Hematopoietic multipotent progenitor cell treated with erythropoietin and hydrocortisone succinate and interleukin-3 and kit ligand, for 6 days (in vitro differentiated cells): ENCODE measurements around the gene VGLL2.
A peak's percentile ranks its signal among the peaks of the same experiment; 100 is the strongest.

Experiments
- DNase-seq: peaks from one replicate; pipeline ENCODE4 v3.0.0-alpha.2; 2015

The VGLL2 gene

DNA sequence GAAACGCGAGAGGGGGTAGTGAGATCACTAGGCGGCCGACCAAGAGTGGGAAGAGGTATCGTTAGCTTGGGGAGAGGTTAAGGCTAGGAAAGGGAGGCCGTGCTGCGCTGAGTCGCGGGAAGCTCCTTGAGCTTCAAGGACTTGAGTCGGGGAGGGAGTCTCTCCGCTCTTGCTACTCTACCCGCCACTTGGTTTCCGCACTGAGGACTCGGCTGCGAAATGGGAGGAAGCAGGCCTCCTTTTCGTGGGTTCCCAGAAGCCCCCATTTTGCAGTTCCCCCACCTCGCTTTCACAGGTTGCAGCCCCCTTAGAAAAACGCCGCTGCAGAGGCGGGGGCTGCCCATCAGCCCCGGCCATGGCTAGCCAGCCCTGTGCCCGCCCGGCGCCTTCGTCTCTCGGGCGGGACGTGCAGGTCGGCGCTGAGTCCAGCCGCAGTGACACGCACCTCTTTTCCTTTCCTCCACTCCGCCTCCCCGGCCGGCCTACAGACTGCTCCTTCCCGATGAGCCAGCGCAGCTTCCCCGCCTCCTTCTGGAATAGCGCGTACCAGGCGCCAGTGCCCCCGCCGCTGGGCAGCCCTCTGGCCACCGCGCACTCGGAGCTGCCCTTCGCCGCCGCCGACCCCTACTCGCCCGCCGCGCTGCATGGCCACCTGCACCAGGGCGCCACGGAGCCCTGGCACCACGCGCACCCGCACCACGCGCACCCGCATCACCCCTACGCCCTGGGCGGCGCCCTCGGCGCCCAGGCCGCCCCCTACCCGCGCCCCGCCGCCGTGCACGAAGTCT, 4.9 kb downstream of the VGLL2 start:
- no peak for DNase-seq

DNA sequence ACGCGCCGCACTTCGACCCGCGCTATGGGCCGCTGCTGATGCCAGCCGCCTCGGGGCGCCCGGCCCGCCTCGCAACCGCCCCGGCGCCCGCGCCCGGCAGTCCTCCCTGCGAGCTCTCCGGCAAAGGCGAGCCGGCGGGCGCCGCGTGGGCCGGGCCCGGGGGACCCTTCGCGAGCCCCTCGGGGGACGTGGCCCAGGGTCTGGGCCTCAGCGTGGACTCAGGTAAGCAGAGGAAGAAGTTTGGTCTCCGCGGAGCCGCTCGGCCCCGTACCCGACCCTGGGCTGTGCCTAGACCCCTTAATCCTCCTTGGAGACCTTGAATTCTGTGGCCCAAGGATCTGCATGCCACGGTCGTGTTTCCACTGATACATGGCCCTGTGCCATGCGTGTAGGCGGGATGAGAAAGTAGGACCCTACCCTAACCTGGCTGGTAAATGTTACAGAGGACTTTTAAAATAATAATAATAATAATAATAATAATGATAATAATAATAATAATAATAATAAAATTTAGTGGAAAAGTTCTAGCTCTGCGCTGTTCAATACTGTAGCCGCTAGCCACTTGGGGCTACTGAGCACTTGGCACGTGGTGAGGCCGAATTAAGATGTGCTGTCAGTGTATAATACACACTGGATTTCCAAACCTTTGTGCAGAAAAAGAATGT, 5.6 kb downstream of the VGLL2 start:
- no peak for DNase-seq

DNA sequence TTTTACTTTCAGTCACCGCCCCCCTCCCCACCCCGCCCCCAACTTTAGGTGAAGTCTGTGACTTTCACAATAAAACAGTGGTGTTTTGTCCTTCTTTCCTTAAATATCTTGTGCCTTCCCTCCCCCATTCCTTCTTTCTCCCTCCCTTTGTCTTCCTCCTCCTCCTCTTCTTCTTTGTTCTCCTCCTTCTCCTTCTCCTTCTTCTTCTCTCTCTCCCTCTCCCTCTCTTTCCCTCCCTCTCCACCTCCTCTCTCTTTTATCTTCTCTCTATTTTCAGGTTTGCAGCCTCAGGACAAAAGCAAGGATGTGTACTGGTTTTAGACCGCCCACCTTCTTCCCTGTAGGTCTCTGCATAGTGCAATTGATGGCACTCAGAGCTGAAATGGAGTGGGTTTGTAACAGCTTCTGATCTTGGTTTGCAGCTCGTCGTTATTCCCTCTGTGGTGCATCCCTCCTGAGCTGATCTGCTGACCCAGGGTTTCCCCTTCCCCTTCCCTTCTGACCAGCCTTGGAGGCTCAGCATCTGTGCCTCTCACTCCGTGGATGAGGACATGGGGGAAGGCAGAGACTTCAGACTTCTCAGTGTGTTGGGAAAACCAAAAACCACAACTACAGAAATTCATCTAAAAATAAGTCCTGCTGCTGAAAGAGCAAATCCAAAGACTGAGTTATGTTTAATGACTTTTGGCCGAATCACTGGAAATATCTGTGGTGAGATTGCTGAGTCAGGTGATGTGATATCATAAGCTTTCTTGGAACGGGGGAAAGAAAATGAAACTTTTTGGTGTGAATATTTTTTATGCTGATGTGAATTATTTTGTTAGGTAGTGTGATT, 6.9 kb downstream of the VGLL2 start:
- no peak for DNase-seq

DNA sequence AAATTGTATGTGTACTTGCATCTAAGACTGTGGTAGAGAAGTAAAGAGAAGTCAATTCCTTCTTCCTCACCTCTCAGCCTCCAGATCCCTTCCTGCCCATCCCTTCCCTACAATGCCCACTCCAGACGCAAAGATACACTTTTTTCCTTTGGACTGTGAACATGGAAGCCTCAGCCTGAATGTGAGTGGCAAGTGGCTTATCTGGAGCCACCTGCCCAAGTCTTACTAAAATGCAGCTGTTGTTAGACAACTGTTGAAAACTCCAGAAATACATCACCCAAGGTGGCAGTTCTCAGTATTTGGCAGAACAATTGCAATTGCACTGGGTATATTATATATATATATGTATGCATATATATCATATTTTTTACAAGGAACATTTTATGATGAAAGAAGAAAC, 7.5 kb downstream of the VGLL2 start:
- no peak for DNase-seq

DNA sequence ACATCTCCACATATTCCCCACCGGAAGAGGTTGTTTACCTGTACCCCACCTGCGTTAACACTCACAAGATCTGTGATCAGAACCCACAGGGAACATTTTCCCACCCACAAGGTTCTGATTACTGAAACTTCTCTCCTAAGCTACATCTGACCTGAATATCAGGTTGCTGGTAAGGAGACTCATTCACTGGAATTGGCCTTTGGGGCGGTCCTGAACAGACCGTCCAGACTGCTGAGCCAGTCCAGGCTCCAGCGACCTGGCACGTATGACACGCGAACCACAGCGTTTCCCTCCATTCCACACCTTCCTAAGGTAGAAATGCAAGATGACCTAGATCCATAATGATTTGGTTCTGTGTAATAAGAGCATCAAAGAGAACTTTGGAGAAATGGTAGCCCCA, 9.8 kb downstream of the VGLL2 start:
- no peak for DNase-seq

DNA sequence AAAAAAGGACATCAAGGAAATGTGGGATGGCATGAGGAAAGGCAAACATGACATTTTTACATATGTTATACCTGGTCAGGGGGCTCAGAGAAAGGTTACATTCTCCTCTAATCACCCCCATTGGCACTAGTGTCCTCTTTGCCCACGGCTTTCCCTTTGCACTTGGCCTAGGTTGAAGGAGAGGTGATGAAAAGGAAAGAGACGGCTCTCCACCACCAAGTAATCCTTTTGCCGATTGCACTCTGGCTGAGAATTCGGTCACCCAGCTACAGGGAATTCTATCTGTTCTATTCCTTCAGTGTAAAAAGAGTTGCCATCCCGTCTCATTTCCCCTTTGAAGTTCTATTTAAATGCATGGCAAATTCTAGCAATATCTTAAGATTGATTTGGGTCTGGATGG, 10.4 kb downstream of the VGLL2 start:
- no peak for DNase-seq

DNA sequence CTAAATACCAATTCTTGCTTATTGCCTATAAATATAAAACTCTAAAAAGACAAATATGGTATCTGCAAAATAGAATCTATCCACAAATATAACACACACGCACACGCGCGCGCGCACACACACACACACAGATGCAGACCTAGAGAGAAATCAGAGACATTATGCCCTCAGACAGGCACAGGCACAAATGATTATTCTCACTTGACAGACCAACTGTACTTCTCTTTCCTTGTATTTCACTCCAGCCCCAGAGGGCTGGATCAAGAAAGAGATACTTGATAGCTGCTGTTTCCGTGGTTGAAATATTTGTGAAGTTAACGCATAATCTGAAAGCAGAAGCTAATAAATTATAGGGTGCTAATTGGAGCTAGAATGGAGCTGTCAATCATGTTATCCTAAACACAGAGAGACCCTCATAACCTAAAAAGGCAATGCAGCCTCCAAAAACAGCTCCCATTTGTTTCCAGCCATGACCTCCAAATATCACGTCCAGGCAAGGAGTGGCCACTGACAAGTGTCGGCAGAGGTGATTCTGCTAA, 11.5 kb downstream of the VGLL2 start:
- no peak for DNase-seq

DNA sequence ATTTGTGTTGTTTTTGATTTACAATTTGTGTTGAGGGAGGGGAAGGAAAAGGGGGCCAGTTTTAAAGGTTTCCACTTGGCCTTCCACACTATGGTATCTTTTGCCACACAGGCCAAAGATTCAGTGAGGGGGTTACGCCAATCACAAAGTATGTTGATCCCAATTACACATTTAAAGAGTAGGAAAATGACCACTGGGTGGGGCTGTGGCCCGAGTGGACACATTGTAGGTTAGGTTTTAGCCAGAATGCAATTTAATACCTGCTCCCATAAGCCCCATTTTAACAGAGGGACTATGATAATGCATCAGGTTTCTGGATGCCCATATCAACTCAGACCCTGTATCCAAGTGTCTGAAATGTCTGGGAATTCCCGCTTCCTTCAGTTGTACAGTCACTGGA, 15.6 kb downstream of the VGLL2 start:
- DNase-seq = no peak

DNA sequence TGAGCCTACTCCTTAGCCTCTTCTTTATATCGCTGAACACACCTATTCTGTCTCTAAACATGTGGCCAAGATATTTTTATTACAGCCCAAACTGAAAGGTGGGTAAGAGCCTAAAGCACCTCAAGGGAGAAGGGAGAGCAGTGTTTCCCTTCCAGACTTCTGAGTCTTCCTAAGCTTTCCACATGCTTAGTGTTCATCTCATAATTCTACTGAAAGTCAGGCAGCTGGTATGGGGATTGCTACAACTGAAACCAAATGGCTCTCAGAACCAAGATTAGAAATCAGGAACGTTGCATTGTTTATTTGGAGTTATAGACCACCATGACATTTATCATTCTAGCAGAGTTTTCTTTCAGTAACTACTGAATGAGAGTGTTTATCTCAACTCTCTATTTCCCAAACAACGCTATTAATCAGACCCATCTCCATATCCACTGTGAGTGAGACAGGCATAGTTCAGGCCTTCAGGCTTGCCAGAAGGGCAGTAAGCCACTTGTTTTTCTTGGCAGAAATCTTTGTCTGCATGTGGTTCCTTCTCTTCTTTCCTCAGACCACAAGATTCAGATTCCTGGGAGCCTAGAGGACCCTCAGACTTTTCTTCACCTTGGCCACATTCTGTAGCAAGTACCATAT, 22.8 kb downstream of the VGLL2 start:
- DNase-seq = no peak

DNA sequence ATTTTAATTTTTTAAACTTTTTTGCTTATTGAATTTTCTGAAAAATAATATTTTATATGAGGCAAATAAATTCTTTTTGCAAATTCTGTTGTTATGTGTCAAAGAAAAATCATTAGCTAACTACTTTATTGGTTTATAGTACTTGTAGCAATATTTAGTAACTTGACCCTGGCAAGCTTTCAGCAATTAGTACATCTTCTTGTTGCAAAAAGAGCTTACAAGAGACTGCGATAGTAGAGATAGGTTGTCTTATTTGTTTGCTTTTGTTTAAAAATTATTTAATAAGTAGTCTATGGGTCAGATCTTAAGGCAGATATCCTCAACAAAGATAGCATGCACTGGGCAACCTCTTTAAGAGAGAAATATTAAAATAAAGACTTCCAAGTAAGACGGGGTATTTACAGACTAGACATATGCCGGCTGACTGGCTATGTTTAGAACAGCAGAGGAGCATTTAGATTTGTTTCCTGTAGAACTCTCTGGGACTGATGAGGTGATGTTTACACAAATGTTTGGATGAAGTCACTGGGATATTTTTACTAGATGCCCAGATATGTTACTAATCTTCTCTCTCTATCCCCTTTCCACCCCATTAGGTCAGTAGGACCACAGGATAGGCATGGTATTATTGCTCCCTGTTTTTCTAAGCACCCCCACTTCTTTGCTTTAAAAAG, 25.0 kb downstream of the VGLL2 start:
- no peak for DNase-seq

DNA sequence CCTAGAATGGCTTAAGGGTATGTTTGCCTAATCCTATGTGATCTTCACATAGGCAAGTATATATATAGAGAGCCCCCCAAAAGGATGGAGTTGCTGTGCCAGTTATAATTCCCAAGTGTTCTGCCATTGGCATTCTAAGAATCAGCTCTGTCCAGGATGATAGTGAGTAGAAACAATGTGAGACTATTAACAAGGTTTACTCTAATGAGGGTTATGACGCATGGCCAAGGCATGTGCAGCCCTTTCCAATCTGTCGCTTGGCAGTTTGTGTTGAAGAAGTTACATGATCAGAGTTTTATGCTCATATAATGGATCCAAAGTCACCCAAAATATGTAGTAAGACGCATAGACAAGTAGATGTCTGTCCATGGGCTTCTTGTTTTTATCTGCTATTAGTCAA, 33.6 kb downstream of the VGLL2 start:
- DNase-seq = no peak

DNA sequence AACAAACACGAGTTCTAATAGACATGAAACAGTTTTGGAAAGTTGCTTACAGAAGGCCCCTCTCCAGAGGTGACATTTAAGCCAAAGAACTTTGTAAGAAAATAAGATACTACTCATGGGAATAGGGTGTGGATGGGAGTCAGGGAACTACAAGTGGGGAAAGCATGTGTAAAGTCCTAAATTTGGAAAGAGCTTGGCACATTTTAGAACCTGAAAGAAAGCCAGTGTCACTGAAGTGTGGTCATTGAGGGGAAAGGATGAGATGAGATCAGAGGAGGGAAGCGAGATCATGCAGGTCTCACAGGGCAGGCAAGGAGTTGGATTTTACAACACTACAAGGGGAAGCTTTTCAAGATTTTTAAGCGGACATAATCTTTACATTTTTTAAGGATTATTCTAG, 38.0 kb downstream of the VGLL2 start:
- no peak for DNase-seq

DNA sequence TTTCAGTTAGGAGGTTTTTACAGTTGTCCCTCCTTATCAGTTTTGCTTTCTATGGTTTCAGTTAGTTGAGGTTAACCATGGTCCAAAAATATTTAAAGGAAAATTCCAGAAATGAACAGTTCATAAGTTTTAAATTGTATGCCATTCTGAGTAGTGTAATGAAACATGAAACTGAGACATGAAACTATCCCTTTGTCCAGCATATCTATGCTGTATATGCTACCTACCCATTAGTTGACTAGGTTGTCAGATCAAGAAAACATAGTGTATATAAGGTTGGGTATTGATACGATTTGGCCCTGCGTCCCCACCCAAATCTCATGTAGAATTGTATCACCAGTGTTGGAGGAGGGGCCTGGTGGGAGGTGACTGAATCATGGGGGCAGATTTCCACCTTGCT, 39.1 kb downstream of the VGLL2 start:
- no peak for DNase-seq

DNA sequence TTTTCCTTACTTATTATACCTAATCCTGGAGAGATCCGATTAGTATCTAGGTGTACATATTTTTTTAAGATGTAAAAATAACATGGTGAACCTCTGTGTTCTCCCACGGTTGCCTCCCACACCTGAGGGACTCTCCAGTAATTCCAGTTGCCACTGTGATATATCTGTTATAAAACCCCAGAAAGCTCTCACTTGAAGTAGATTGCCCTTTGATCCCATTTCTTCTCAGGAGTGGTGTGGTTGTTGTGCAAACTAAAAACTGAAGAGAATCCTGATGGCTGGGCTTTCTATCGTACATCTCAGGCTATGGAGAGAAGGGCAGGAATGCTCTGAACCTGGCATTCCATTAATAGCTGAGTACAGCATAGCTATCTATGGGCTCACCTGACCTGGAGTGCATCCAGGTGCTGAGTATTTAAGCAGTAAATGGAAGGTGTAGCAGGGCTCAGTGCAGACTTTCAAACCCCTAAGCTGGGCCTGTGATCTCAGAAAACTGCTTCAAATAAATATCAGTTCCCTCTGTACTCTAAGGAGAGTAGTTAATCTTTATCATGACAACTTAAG, 41.0 kb downstream of the VGLL2 start:
- DNase-seq = no peak

DNA sequence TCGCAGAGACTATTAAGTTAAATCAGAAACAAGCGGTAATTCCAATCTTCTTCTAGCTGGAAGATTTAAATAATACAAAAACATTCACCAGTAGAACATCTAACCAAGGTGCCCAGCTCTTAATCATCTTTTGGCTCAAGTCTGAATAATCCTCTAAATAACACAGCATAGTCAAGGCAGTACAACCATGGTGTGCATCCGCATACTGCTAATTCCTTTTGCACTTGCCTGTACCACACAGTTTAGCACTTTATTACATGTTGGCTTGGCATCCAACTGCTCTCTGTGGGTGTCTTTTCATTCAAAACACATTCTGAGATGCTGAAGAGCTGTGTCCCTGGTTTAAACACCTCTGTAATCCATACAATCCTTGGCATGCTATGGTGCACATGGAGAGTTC, 42.3 kb downstream of the VGLL2 start:
- no peak for DNase-seq

DNA sequence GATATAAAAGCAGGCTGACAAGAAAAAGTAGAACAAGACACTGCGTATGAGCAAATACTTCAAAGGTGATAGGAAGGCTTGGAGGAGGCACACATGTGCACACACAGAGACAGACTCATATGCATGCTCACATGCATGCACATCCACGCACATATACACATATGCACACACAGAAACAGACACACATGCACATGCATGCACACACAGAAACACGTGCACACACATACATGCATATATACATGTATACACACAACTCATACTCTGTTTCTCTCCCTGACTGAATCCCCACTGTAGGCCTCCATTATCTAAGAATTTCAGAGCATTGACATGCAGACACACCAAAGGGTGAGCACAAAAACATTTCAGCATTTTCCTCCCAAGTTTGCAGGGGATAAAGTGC, 43.7 kb downstream of the VGLL2 start:
- no peak for DNase-seq

DNA sequence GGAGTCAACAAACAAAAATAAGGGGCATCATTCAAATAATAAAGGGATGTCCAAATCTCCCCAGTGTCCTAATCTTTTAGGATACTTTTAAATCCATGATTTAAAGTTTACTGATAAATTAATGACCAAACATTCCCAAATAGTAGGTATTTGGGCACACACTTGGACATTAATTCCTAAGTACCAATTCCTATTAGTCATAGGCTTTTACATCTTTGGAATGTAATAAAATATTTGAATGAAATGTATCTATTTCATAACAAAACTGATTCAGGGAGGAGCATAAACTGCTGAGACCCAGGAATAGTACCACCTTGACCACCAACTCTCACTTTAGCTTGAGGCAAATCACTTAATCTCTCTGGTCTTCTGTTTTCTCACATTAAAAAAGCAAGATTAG, 44.3 kb downstream of the VGLL2 start:
- DNase-seq = no peak

DNA sequence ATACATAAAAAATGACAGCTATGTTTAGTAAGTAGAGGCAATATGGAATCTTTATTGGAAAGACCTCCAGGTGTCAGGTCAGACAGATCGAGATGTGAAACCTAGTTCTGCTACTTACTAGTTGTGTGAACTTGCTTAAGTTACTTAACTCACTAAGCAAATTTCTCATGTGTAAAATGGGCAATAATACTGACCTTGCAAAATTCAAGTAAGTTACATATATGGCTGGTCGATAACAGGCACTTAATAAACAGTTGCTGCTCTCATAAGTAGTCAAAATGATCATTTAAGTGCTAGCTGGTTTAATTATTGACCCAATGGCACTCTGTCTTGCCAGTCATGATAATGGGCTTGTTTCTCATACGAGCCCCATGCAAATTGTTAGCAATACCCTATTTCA, 46.0 kb downstream of the VGLL2 start:
- no peak for DNase-seq

DNA sequence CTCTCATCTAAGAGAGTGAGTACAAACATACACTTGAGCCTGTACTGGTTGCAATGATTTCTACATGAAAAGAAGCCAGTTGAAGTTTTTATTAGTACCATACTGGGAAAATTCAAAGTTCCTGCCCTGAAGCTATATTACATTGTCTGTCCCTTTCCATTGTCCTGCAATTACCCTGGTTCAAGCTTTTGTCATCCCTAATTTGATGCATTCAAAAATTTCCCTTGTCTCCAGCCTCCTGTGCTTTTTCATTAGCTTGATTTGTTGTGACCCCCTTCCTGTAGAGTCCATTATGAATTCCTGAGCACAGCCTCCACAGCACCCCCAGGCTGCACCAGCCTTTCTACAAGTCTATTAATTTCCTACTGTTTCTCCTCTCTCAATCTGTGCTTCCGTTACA, 46.4 kb downstream of the VGLL2 start:
- no peak for DNase-seq

DNA sequence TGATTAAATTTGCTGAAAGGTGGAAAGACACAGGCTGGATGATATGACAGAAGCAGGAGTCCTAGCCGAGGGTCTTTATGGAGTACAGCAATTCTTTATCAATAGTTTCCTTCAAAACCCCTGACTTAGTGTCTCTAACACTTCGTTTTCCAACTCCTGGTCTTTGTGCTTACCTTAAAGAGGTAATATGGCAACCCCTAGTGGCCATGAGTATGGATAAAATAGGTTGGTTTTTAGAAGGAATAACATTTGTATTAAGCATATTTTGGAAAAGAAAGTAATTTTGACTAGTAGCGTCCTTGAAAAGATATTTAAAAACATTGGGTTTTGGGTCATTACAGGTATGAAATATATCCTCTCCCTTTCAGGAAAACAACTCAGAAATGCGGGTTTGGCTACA, 51.9 kb downstream of the VGLL2 start:
- DNase-seq = peak; percentile 20
